ENCODE results near the gene KRT5.

KRT5 gene

DNA sequence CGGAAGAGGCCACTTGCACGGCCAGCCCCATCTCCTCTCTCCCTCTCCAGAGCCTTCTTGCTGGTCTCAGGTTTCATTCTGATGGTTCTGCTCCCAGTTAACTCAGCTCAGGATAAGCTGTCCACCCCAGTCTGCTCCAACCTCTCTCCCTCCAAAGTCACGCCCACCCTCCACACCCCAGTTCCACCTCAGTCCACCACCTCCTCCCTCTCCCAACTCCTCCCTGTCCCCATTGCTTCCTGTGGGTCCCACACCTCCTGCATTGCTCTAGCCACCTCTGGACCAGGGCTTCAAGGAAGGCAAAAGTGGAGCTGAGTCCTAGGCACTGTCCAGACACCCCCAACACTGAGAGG lies 19.6 kb upstream of the KRT5 start:
- H3K4me3 ChIP-seq (ENCODE audit: low read depth, low read length): no peak overlapping the region
- TF ChIP-seq, protein P1, sequence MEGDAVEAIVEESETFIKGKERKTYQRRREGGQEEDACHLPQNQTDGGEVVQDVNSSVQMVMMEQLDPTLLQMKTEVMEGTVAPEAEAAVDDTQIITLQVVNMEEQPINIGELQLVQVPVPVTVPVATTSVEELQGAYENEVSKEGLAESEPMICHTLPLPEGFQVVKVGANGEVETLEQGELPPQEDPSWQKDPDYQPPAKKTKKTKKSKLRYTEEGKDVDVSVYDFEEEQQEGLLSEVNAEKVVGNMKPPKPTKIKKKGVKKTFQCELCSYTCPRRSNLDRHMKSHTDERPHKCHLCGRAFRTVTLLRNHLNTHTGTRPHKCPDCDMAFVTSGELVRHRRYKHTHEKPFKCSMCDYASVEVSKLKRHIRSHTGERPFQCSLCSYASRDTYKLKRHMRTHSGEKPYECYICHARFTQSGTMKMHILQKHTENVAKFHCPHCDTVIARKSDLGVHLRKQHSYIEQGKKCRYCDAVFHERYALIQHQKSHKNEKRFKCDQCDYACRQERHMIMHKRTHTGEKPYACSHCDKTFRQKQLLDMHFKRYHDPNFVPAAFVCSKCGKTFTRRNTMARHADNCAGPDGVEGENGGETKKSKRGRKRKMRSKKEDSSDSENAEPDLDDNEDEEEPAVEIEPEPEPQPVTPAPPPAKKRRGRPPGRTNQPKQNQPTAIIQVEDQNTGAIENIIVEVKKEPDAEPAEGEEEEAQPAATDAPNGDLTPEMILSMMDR (IDR thresholded peaks at IDR 0.05; ENCODE audit: low read depth, low read length): no peak
- in situ Hi-C loops (cut with HindIII; ENCODE audit: low sequenced_read_pairs): no loop called here
- DNase-seq (ENCODE audit: low read depth, low spot score): no peak

DNA sequence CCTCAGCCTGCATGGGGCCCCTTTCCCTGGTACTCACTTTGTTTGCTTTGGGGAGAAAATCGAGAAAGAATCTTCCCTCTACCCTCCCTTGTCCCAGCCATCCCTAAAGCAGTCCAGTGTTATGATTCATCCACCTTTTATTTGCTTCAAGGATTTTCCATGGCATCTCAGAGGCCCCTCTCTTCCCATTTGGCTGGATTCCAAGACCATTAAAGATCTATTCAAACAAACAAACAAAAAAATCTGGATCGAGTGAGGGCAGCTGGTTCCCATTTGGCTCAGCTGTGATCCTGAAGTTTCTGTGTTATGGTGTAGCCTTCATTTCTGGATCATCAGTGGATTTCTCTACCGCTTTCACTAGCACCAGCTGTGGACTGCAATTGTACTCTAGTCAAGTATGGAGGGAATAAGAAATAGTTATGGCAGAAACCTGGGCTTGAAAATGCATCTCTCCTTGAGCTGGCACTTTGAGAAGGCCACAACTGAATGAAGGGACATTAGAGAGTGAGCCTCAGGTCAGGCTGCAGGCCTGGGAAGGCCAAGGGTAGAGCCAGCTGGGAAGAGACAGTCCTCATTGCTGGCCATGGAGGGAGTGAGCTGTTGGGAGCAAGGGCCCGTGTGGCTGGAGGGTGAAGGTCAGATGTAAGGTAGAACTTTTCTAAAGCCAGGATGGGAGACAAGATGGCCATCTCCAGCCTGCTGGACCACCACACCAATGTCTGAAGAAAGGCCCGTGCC lies 19.1 kb upstream of the KRT5 start:
- DNase-seq (ENCODE audit: low read depth, low spot score): peak; percentile 9
- in situ Hi-C loops (cut with HindIII; ENCODE audit: low sequenced_read_pairs): no loop called here
- no peak overlapping the region for H3K4me3 ChIP-seq (ENCODE audit: low read depth, low read length)
- TF ChIP-seq, protein P1 (IDR thresholded peaks at IDR 0.05; ENCODE audit: low read depth, low read length): no peak

DNA sequence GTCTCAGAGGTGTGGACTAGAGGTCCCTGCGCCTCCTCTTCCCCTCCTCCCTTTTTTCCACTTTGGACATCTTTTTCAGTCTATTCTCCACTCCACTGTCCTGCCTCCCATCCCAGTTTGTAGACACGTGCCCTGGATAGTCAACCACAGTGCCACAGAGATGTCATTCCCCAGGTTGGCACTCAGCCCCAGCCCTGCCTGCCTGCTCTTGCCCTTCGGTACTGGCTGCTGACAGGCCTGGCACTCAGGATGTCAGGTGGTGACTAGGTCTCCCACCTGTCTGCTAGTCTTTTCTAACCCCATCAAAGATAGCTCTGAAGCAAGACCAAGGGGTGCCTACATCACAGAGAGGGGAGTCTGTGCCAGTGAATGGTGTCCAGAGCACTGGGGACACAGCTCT lies 16.9 kb upstream of the KRT5 start:
- TF ChIP-seq, protein P1 (IDR thresholded peaks at IDR 0.05; ENCODE audit: low read depth, low read length): no peak
- in situ Hi-C loops (cut with HindIII; ENCODE audit: low sequenced_read_pairs): no loop called here
- H3K4me3 ChIP-seq (ENCODE audit: low read depth, low read length): no peak overlapping the region
- DNase-seq (ENCODE audit: low read depth, low spot score): no peak

DNA sequence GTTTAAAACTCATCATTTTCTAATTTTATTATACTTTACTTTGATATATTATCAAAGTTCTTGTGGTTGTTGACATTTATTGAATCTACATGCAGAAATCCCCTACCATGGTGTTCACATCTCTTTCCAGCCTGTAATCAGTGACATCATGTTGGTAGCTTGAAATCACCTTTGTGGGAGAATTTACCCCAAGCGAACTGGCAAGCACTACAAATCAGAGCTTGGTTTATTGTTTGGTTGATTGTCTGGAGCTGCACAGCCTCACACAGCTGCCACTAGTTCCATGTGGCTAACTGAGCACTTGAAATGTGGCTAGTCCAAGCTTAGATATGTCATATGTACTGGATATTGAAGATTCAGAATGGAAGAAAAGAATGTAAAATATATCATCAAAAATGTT lies 15.4 kb upstream of the KRT5 start:
- TF ChIP-seq, protein P1 (IDR thresholded peaks at IDR 0.05; ENCODE audit: low read depth, low read length): no peak
- no peak for DNase-seq (ENCODE audit: low read depth, low spot score)
- no peak overlapping the region for H3K4me3 ChIP-seq (ENCODE audit: low read depth, low read length)
- in situ Hi-C loops (cut with HindIII; ENCODE audit: low sequenced_read_pairs): no loop called here

DNA sequence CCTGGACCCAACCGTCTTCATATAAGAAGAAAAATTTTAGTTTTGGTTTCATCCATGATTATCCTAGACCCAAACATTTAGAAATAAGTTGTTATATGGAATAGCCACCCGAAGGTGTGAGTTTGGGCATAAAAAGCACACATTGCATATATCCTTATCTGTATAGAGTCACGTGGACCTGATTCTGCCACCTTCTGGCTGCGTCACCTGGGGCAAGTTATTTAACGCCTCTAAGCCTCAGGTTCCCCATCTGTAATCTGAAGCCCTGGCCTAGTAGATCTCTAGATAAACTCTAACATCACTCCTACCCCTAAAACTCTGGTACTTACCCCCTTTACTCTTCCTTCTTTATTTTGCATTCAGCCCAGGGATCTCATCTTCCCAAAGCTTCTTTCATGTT lies 14.3 kb upstream of the KRT5 start:
- in situ Hi-C loops (cut with HindIII; ENCODE audit: low sequenced_read_pairs): no loop called here
- H3K4me3 ChIP-seq (ENCODE audit: low read depth, low read length): no peak overlapping the region
- TF ChIP-seq, protein P1 (IDR thresholded peaks at IDR 0.05; ENCODE audit: low read depth, low read length): no peak
- no peak for DNase-seq (ENCODE audit: low read depth, low spot score)

DNA sequence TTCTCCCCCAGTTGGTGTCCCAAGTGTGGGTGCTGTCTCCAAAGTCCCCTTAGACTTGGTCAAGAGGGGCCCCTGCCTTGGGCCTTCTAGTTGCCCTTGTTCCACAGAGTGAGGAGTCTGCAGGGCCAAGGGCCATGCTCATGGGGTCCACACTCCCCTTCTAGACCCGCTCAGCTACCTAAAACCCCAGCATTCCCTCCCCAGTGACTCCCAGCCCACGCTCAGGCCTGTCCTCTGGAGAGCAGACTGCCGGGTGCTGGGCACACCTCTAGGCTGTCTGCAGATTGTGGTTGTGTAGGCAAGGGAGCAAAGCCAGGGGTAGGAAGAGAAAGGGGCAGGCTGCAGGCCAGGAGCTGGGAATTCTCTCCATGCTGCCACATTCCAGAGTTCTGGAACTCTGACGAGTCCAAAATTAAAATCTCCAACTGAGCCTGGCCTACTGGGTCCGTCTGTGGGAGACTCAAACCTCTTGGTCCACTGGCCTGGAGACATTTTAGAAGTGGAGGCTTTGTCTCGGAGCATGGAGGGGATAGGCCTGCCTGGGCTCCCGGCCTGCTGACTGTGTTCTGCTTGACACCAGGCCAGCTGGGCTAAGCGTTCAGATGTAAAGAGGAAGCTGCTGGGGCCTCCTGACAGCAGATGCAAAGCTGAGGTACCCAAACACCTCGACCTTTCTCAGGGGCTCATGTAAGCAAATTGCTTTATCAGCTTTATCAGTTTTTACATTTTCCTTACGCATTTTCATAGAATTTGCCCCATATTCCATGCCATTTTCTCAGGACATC lies 13.7 kb upstream of the KRT5 start:
- DNase-seq (ENCODE audit: low read depth, low spot score): no peak
- TF ChIP-seq, protein P1 (IDR thresholded peaks at IDR 0.05; ENCODE audit: low read depth, low read length): no peak
- in situ Hi-C loops (cut with HindIII; ENCODE audit: low sequenced_read_pairs): no loop called here
- H3K4me3 ChIP-seq (ENCODE audit: low read depth, low read length): no peak overlapping the region
